Measurements from ENCODE around the gene KCNQ2.

Gene KCNQ2

GRCh38 chr20:63368151-63368550 lies 104.3 kb downstream of the KCNQ2 start:
- no peaks in the 10 kb centered on the region for H3K27me3 ChIP-seq (ENCODE audit: control insufficient read depth, insufficient read depth, low read length)
- TF ChIP-seq, protein P1, sequence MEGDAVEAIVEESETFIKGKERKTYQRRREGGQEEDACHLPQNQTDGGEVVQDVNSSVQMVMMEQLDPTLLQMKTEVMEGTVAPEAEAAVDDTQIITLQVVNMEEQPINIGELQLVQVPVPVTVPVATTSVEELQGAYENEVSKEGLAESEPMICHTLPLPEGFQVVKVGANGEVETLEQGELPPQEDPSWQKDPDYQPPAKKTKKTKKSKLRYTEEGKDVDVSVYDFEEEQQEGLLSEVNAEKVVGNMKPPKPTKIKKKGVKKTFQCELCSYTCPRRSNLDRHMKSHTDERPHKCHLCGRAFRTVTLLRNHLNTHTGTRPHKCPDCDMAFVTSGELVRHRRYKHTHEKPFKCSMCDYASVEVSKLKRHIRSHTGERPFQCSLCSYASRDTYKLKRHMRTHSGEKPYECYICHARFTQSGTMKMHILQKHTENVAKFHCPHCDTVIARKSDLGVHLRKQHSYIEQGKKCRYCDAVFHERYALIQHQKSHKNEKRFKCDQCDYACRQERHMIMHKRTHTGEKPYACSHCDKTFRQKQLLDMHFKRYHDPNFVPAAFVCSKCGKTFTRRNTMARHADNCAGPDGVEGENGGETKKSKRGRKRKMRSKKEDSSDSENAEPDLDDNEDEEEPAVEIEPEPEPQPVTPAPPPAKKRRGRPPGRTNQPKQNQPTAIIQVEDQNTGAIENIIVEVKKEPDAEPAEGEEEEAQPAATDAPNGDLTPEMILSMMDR (IDR thresholded peaks at IDR 0.05), result no peak

GRCh38 chr20:63367446-63368055 lies 104.9 kb downstream of the KCNQ2 start:
- H3K4me2 ChIP-seq (ENCODE audit: low read length), result no peak overlapping the region
- no peaks in the 10 kb centered on the region for H3K9me3 ChIP-seq (ENCODE audit: control insufficient read depth, low read length)
- no peaks in the 10 kb centered on the region for H3K36me3 ChIP-seq (ENCODE audit: control insufficient read depth, insufficient read depth, low read length)
- H3K4me1 ChIP-seq, result peaks cover 6% of the 10 kb centered on the region
- H3K9ac ChIP-seq, result no peak overlapping the region
- H3K27ac ChIP-seq, result no peak overlapping the region
- H3K4me3 ChIP-seq (ENCODE audit: low read depth, low read length), result no peak overlapping the region
- H3K27me3 ChIP-seq (ENCODE audit: control insufficient read depth, insufficient read depth, low read length), result no peaks in the 10 kb centered on the region
- H2AFZ ChIP-seq, result no peak overlapping the region
- TF ChIP-seq, protein P1 (IDR thresholded peaks at IDR 0.05), result no peak
- no peaks in the 10 kb centered on the region for H3K79me2 ChIP-seq

More at GRCh38 chr20:63368151-63368550, 104.3 kb downstream of the KCNQ2 start:
- no peaks in the 10 kb centered on the region for H3K36me3 ChIP-seq (ENCODE audit: control insufficient read depth, insufficient read depth, low read length)
- H3K9me3 ChIP-seq (ENCODE audit: control insufficient read depth, low read length), result no peaks in the 10 kb centered on the region
- no peak overlapping the region for H3K4me3 ChIP-seq (ENCODE audit: low read depth, low read length)
- no peak overlapping the region for H2AFZ ChIP-seq
- H3K4me2 ChIP-seq (ENCODE audit: low read length), result no peak overlapping the region
- H3K9ac ChIP-seq, result no peak overlapping the region
- H3K27ac ChIP-seq, result no peak overlapping the region
- no peaks in the 10 kb centered on the region for H3K79me2 ChIP-seq
- peaks cover 6% of the 10 kb centered on the region for H3K4me1 ChIP-seq

DNA sequence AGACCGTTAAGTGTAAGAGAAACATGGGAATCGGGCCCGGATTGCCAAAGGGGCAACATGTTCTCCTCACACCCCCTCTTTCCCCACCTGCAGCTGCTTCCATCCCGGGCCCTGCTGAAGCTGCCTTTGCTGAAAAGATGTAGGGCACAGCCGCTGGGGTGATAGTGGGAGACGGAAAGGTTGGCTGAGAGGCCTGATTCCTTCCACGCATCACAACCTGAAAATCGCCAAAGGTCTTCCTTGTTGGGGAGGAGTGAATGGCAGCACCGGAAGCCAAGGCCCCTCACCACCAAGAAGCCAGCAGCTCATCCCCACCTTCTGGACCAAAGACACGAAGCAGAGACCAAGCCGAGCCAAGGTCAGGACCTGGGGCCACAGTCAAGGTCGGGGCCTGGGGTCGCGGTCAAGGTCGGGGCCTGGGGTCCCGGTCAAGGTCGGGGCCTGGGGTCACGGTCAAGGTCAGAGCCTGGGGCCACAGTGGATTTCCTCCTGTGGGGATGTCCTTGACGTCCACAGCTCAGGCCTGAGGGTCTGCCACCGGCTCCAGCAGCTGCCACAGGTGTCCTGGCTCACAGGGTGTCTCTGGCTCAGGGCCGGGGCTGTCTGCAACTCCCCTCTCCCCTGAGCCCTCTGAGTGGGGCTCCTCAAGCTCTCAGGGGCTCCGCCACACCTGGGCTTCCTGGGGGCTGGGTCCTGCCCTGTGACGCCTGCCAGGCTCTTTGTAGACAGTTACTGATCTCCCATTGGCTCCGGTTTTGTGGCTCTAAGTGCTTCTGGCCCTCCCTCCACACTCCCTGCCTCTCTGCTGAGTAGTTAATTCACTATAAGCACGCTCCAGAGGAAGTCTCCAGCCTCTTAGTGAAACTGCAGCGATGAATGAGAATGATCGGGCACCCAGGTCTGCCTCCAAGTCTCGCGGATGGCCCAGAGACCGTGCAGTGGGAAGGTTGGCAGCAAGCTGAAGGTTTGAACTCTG lies 105.8 kb downstream of the KCNQ2 start:
- Histone ChIP-seq H3K4me2 (ENCODE audit: low read length) (no peak overlapping the region), H3K4me1 (peaks cover 6% of the 10 kb centered on the region), H3K36me3 (ENCODE audit: control insufficient read depth, insufficient read depth, low read length) (no peaks in the 10 kb centered on the region), H3K27ac (no peak overlapping the region), H3K79me2 (no peaks in the 10 kb centered on the region), H3K27me3 (ENCODE audit: control insufficient read depth, insufficient read depth, low read length) (no peaks in the 10 kb centered on the region), H2AFZ (no peak overlapping the region), H3K4me3 (ENCODE audit: low read depth, low read length) (no peak overlapping the region), H3K9me3 (ENCODE audit: control insufficient read depth, low read length) (no peaks in the 10 kb centered on the region), H3K9ac (no peak overlapping the region)
- TF ChIP-seq, protein P1 (IDR thresholded peaks at IDR 0.05), result no peak

DNA sequence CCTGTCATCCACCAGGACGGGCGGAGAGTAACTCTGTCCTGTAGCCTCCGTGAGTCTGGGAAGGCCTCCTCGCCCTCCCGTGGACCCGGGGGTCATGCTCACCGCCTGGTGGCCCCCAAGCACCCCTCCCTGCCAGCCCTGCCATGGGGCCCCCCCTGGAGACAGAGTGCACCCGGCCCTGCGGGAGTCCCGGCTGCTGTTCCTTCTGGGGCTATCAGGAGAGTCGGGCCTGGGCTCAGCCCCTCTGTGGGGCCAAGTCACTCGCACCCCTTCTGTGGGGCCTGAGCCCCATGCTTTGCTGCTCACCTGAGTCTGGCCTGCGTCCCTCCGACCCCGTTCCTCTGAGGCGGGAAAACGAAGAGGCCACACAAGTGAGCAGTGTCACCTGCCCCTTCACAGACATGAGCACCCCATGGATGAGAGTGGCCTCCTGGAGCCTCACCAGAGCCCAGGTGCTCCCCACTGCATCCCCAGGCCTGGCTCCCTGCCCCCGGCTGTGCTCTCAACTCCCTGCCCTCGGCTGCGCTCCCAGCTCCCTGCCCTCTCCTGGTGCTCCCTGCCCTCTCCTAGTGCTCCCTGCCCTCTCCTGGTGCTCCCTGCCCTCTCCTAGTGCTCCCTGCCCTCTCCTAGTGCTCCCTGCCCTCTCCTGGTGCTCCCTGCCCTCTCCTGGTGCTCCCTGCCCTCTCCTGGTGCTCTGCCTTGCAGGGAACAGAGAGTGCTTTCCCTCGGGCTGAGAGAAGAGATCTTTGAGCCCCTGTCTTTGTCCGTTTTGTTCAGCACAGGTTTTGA lies 106.7 kb downstream of the KCNQ2 start:
- H3K27ac ChIP-seq, result no peak overlapping the region
- H3K4me3 ChIP-seq (ENCODE audit: low read depth, low read length), result no peak overlapping the region
- TF ChIP-seq, protein P1 (IDR thresholded peaks at IDR 0.05), result no peak
- H3K4me2 ChIP-seq (ENCODE audit: low read length), result no peak overlapping the region
- no peaks in the 10 kb centered on the region for H3K4me1 ChIP-seq
- no peaks in the 10 kb centered on the region for H3K27me3 ChIP-seq (ENCODE audit: control insufficient read depth, insufficient read depth, low read length)
- H3K79me2 ChIP-seq, result no peaks in the 10 kb centered on the region
- H3K9ac ChIP-seq, result no peak overlapping the region
- no peaks in the 10 kb centered on the region for H3K9me3 ChIP-seq (ENCODE audit: control insufficient read depth, low read length)
- no peak overlapping the region for H2AFZ ChIP-seq
- no peaks in the 10 kb centered on the region for H3K36me3 ChIP-seq (ENCODE audit: control insufficient read depth, insufficient read depth, low read length)

Data from parathyroid adenoma (tissue), 2 donors.